ENCODE measurements around the gene TAS2R39. TPM values are rescaled to one million over a fixed set of nuclear protein-coding genes. Genes with fewer than 3 reads are reported as not detected.
"Not testable (repeated sequence)": the region's sequence is repeated elsewhere in the genome, so short reads cannot be mapped to it uniquely, and the experiment has no call there.

Gene TAS2R39
- total RNA-seq (not detected), polyA plus RNA-seq (not detected)

GRCh38 chr7:143183024-143183423, at the start of gene TAS2R39:
TSS of gene TAS2R39 (plus strand) at chr7:143183419. CDS start at chr7:143183419, 0 bp downstream.
- 73 to 78% methylated on average over 3 of the region's 3 CpGs for WGBS, 2 donors
- Histone ChIP-seq H3K27ac (no peak within 1 kb of the TSS), H3K4me1 (no peaks in the 10 kb centered on the region), H3K36me3 (no peaks in the 10 kb centered on the region), H3K4me3 (no peak within 1 kb of the TSS), H3K9me3 (peaks cover 0 to 1% (median under 1%) of the 10 kb centered on the region in 4 donors), H3K27me3 (no peaks in the 10 kb centered on the region)
- intact Hi-C loops (cut with DNase I), result no loop called here
- TF ChIP-seq EP300 (IDR thresholded peaks at IDR 0.05) (no peak), POLR2A (IDR thresholded peaks at IDR 0.05) (no peak), POLR2AphosphoS5 (IDR thresholded peaks at IDR 0.05) (no peak)
- TF ChIP-seq, protein P1, sequence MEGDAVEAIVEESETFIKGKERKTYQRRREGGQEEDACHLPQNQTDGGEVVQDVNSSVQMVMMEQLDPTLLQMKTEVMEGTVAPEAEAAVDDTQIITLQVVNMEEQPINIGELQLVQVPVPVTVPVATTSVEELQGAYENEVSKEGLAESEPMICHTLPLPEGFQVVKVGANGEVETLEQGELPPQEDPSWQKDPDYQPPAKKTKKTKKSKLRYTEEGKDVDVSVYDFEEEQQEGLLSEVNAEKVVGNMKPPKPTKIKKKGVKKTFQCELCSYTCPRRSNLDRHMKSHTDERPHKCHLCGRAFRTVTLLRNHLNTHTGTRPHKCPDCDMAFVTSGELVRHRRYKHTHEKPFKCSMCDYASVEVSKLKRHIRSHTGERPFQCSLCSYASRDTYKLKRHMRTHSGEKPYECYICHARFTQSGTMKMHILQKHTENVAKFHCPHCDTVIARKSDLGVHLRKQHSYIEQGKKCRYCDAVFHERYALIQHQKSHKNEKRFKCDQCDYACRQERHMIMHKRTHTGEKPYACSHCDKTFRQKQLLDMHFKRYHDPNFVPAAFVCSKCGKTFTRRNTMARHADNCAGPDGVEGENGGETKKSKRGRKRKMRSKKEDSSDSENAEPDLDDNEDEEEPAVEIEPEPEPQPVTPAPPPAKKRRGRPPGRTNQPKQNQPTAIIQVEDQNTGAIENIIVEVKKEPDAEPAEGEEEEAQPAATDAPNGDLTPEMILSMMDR (IDR thresholded peaks at IDR 0.05), result no peak
- no peak for DNase-seq

- H3K36me3 ChIP-seq, result no peaks in the 10 kb centered on the region
- H3K27ac ChIP-seq, result no peak overlapping the region
- H3K27me3 ChIP-seq, result no peaks in the 10 kb centered on the region
- H3K4me1 ChIP-seq, result no peaks in the 10 kb centered on the region
- no peak for TF ChIP-seq POLR2AphosphoS5 (IDR thresholded peaks at IDR 0.05)
- no peak for TF ChIP-seq POLR2A (IDR thresholded peaks at IDR 0.05)
- TF ChIP-seq, protein P1 (IDR thresholded peaks at IDR 0.05), result no peak
- no peak for TF ChIP-seq EP300 (IDR thresholded peaks at IDR 0.05)
- intact Hi-C loops (cut with DNase I), result no loop called here
- H3K4me3 ChIP-seq, result no peak overlapping the region
- DNase-seq, result no peak
- no peaks in the 10 kb centered on the region for H3K9me3 ChIP-seq
Observed at GRCh38 chr7:143147070-143147469, 36.1 kb upstream of the TAS2R39 start.

DNA sequence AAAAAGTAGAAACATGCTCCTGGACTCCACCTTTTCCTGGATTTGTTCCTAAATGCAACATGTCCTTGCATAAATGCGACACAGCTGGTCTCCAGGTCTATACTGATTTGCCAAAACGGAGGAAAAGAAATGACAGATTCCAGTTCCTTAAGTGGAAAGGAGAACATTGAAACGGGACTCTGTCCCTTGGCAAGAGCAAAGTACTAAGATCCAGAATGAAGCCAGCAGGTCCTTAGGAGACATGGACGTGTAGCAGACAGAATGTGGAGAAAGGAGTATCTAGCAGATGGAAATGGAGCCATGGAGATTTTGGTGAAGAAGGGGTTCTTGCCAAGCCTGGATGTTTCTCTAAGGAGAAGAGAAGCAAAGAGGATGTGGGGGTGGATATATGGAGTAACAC, 35.2 kb upstream of the TAS2R39 start:
- 78 to 81% methylated on average over 4 of the region's 4 CpGs for WGBS, 2 donors
- intact Hi-C loops (cut with DNase I), result no loop called here

DNA sequence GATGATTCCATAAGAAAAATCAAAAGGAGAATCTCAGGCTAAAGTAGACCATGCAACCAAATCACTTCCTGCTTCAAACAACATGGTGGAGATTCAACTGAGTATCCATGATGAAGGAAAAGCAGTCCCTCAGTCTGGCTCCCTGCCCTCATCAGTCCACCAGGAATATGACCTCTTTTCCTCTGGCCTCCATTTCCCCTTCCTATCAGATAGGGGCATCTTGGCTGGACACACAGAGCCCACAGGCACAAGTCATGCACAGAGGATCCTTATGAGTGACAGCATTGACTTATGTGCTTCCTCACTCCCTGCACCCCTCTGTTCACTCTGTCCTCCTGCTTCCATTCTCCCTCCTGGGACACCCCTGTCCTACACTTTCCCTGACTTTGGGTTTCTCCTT, 34.6 kb upstream of the TAS2R39 start:
- Histone ChIP-seq H3K27me3 (no peaks in the 10 kb centered on the region), H3K4me1 (no peaks in the 10 kb centered on the region), H3K9me3 (no peaks in the 10 kb centered on the region), H3K4me3 (no peak overlapping the region), H3K36me3 (no peaks in the 10 kb centered on the region), H3K27ac (no peak overlapping the region)
- TF ChIP-seq, protein P1 (IDR thresholded peaks at IDR 0.05), result no peak
- no peak for TF ChIP-seq POLR2AphosphoS5 (IDR thresholded peaks at IDR 0.05)
- no peak for DNase-seq
- intact Hi-C loops (cut with DNase I), result no loop called here

More for the DNA sequence above, 35.2 kb upstream of the TAS2R39 start:
- H3K4me1 ChIP-seq, result no peaks in the 10 kb centered on the region
- DNase-seq, result no peak
- no peaks in the 10 kb centered on the region for H3K27me3 ChIP-seq
- TF ChIP-seq POLR2AphosphoS5 (IDR thresholded peaks at IDR 0.05) (no peak), POLR2A (IDR thresholded peaks at IDR 0.05) (no peak), EP300 (IDR thresholded peaks at IDR 0.05) (no peak)
- TF ChIP-seq, protein P1 (IDR thresholded peaks at IDR 0.05), result no peak
- H3K4me3 ChIP-seq, result no peak overlapping the region
- no peak overlapping the region for H3K27ac ChIP-seq
- no peaks in the 10 kb centered on the region for H3K36me3 ChIP-seq
- H3K9me3 ChIP-seq, result no peaks in the 10 kb centered on the region

DNA sequence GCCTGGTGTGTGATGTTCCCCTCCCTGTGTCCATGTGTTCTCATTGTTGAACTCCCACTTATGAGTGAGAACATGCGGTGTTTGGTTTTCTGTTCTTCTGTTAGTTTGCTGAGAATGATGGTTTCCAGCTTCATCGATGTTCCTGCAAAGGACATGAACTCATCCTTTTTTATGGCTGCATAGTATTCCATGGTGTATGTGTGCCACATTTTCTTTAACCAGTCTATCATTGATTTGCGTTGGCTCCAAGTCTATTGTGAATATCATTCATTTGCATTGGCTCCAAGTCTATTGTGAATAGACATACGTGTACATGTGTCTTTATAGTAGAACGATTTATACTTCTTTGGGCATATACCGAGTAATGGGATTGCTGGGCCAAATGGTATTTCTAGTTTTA, 32.5 kb upstream of the TAS2R39 start:
- intact Hi-C loops (cut with DNase I); H3K36me3 ChIP-seq; H3K27ac ChIP-seq; DNase-seq; H3K9me3 ChIP-seq; H3K27me3 ChIP-seq; H3K4me1 ChIP-seq; H3K4me3 ChIP-seq: not testable (repeated sequence)
- 95 to 96% methylated on average over 6 of the region's 6 CpGs for WGBS, 2 donors

- 94% methylated on average over 3 of the region's 3 CpGs for WGBS, 2 donors
- intact Hi-C loops (cut with DNase I); H3K4me3 ChIP-seq; H3K4me1 ChIP-seq; H3K27me3 ChIP-seq; DNase-seq; H3K36me3 ChIP-seq; H3K27ac ChIP-seq; H3K9me3 ChIP-seq: not testable (repeated sequence)
Observed at GRCh38 chr7:143158617-143159016, 24.6 kb upstream of the TAS2R39 start.

Measured in sigmoid colon (tissue), 7 donors.